LNCAP (cell line): Measurements from ENCODE around the gene KLHL7.

Experiments used
- CTCF ChIP-seq: fragments of 450-650 bp; IDR thresholded peaks from 2 replicates; pipeline ENCODE4 v1.5.1; 2017; ENCODE audit warnings: mild to moderate bottlenecking

Gene KLHL7

GRCh38 chr7:23098460-23098859, 7.1 kb upstream of the KLHL7 start:
- no peak for TF ChIP-seq CTCF

GRCh38 chr7:23100697-23101096, 4.9 kb upstream of the KLHL7 start:
- no peak for TF ChIP-seq CTCF

- no peak for TF ChIP-seq CTCF
Observed at GRCh38 chr7:23105086-23105643, 420 bp upstream of the KLHL7 start.

GRCh38 chr7:23106057-23106822, 655 bp downstream of the KLHL7 start:
- TF ChIP-seq CTCF: no peak

GRCh38 chr7:23106823-23107663, 1.5 kb downstream of the KLHL7 start:
- TF ChIP-seq CTCF: no peak

GRCh38 chr7:23107781-23108180, 2.2 kb downstream of the KLHL7 start:
- no peak for TF ChIP-seq CTCF

GRCh38 chr7:23108995-23109394, 3.4 kb downstream of the KLHL7 start:
- TF ChIP-seq CTCF: no peak
